ENCODE measurements around the gene CPLX1. TPM values are rescaled to one million over a fixed set of nuclear protein-coding genes. Genes with fewer than 3 reads are reported as not detected.
"Not testable (repeated sequence)": the region's sequence is repeated elsewhere in the genome, so short reads cannot be mapped to it uniquely, and the experiment has no call there.

CPLX1 gene
- total RNA-seq, 1 donor from 2014 or later, result not detected

- DNase-seq, result no peak
These were observed 6.3 kb downstream of the CPLX1 start for GRCh38 chr4:819401-820229.

GRCh38 chr4:818106-818921 is 7.6 kb downstream of the CPLX1 start:
- DNase-seq, result no peak

- DNase-seq, result no peak
These were observed 10.3 kb downstream of the CPLX1 start for GRCh38 chr4:815464-816146.

- DNase-seq, result no peak
These were observed 11.5 kb downstream of the CPLX1 start for GRCh38 chr4:814312-814850.

GRCh38 chr4:813900-814299 is 12.0 kb downstream of the CPLX1 start:
- no peak for DNase-seq

GRCh38 chr4:808860-809570 is 16.9 kb downstream of the CPLX1 start:
- no peak for DNase-seq

GRCh38 chr4:807792-808191 is 18.1 kb downstream of the CPLX1 start:
- DNase-seq, result no peak

GRCh38 chr4:806979-807378 is 18.9 kb downstream of the CPLX1 start:
- not testable (repeated sequence) for DNase-seq

GRCh38 chr4:804804-805203 is 21.1 kb downstream of the CPLX1 start:
- no peak for DNase-seq

- no peak for DNase-seq
These were observed 22.0 kb downstream of the CPLX1 start for GRCh38 chr4:803884-804283.

GRCh38 chr4:801436-802124 is 24.3 kb downstream of the CPLX1 start:
- no peak for DNase-seq

- DNase-seq, result no peak
These were observed 28.9 kb downstream of the CPLX1 start for GRCh38 chr4:797066-797465.

GRCh38 chr4:796206-796605 is 29.7 kb downstream of the CPLX1 start:
- DNase-seq, result no peak

GRCh38 chr4:795726-796119 is 30.2 kb downstream of the CPLX1 start:
- no peak for DNase-seq

- DNase-seq, result no peak
These were observed 30.8 kb downstream of the CPLX1 start for GRCh38 chr4:794900-795725.

- no peak for DNase-seq
These were observed 31.8 kb downstream of the CPLX1 start for GRCh38 chr4:793941-794621.

GRCh38 chr4:793093-793861 is 32.7 kb downstream of the CPLX1 start:
- no peak for DNase-seq

- no peak for DNase-seq
These were observed 33.3 kb downstream of the CPLX1 start for GRCh38 chr4:792626-793092.
